HG03025 (cell line): Measurements from ENCODE around the gene KLK13.

Experiments used
- ATAC-seq: cut with Tn5 transposase; IDR thresholded peaks from one replicate; pipeline ENCODE4 v1.9.1; 2021; ENCODE audit warnings: mild to moderate bottlenecking, moderate library complexity; ENCODE audit not compliant: unreplicated experiment, low FRiP score

The KLK13 gene

GRCh38 chr19:51065221-51065960, 499 bp upstream of the KLK13 start:
- ATAC-seq: no peak

- no peak for ATAC-seq
Observed at GRCh38 chr19:51063664-51064063, 1.2 kb downstream of the KLK13 start.

- no peak for ATAC-seq
Observed at GRCh38 chr19:51060973-51061372, 3.9 kb downstream of the KLK13 start.

DNA sequence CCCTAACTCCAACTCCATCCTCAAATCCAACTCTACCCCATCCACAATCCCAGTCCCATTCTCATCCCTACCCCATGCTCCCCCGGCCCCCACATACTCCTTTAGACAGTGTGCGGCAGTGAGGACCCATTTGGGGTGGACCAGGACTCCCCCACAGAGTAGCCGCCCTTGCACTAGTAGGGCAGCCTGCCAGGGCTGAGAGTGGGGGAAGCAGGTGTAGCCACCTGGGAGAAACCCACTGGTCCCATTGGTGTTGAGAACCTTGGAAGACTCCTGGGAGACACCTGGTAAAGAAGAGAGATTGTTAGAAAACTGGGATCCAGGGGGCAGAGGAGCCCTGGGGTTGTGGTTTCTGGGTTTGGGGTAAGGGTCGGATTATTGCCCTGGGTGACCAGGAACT, 4.6 kb downstream of the KLK13 start:
- no peak for ATAC-seq

DNA sequence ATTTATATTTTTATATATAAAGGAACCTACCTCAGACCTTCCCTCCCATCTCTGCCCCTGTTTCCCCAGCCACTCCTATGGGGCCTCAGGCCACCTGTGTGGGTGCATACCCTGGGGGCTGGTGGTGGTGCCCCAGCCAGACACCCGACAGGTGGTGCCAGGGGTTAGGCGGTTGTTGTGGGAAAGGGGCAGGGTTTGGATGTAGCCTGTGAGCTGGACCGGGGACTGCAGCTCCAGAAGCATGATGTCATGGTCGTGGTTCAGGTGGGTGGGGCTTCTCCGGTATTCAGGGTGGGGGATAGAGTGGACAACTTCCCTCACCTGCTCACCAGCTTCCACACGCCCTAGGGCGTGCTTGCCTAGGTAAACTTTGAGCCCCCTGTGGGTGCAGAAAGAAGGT, 5.2 kb downstream of the KLK13 start:
- no peak for ATAC-seq

- ATAC-seq: no peak
Observed at GRCh38 chr19:51055866-51056265, 9.0 kb downstream of the KLK13 start.

DNA sequence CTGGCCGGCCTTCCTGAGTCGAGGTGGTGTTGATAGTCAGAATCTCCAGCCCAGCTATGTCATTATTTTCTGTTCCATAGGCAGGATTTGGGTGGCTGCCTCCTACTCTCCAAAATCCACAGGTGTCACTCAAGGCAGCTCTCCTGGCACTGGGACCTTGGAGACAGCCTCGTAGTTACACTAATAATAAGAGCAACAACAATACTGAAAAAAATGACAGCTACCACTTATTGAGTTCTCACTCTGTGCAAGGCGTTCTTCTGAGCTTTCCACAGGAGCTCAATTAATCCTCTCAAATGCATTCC, 17.9 kb downstream of the KLK13 start:
- ATAC-seq: no peak

DNA sequence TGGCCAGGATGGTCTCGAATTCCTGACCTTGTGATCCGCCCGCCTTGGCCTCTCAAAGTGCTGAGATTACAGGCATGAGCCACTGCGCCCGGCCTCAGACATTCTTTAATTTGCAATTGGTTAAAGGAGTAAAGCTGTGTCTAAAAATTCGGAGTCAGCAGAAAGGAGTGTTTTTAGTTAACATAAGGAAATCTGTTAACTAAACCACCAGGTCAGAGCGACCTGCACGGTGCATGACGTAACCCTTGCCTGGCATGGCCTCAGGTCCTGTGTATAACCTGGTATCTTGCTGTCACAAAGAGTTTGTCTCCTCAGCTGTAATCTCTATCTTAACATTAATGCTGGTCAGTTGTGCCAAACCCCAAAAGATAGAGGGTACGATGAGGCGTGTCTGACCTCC, 20.6 kb downstream of the KLK13 start:
- no peak for ATAC-seq

DNA sequence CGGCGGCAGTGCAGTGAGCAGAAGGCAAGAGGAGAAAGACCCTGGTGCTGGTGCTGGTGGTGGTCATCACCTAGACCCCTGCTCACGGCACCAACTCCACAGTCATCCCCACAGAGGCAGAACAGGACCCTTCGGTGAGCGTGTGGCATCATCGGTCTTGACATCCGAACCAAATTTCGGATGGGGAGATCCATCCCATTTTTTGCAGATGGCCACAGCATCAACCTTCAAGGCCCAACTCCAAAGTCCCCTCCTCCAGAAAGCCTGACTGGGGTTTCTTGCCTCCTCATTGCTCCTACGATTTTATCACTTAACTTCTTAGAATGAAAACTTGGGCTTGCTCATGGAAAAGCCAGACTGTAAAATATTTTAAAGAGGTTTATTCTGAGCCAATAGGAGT, 21.4 kb downstream of the KLK13 start:
- ATAC-seq: no peak

DNA sequence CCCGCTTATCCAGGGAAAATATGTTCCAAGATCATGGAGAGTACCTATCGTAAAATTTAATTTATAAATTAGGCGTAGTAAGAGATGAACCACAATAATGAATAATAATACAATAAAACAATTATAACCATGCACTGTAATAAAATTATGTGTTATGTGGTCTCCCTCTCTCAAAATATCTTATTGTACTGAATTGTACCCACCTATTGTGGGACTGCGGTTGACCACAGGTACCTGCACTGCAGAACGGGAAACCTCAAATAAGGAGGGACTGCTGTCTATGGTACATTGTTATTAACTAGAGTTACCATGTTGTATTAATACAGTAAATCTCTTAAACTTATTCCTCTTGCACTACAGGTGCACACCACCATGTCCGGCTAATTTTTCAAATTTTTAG, 24.7 kb downstream of the KLK13 start:
- ATAC-seq: no peak

GRCh38 chr19:51036519-51036918, 28.4 kb downstream of the KLK13 start:
- no peak for ATAC-seq

- ATAC-seq: no peak
Observed at GRCh38 chr19:51034704-51035103, 30.2 kb downstream of the KLK13 start, which contains the start of gene KLK12. Gene KLK12 (minus strand): TSS chr19:51035002. CDS start chr19:51034621, 381 bp downstream.

DNA sequence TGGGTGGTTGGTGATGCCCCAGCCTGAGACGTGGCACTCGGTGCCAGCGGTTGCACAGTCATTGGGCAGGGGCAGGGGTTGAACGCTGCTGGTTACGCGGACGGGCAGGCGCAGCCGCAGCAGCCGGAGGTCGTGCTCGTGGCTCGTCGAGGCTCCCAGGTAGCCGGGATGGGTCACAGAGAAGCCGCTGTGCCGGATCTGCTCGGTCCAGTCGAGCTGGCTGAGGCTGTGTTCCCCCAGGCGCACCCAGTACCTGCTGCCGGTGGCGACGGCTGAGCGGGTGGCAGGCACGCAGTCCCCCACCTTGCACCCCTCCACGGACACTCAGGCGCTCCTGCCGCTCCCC, 33.0 kb downstream of the KLK13 start:
- no peak for ATAC-seq

- ATAC-seq: no peak
Observed at GRCh38 chr19:51031220-51031879, 33.5 kb downstream of the KLK13 start.

- no peak for ATAC-seq
Observed at GRCh38 chr19:51030631-51031030, 34.3 kb downstream of the KLK13 start.

GRCh38 chr19:51029718-51030117, 35.2 kb downstream of the KLK13 start:
- no peak for ATAC-seq

DNA sequence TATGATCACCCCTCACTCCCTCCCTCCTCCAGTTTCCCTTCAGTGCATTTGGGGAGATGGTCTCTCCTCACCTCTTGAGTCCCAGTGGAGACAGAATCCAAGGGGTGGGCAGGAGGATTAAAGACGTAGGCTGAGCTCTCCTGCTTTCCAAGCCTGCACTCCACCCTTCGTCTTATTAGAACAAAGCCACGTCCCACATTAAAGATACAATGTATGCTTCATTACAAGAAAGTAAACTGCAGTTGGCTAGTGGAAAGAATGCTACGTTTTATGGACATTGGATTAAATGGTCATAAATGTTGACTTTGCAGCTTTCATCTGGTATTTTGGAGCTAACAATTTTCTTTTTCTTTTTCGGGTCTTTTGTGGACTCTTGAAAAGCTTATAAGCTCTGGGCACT, 37.0 kb downstream of the KLK13 start:
- no peak for ATAC-seq

DNA sequence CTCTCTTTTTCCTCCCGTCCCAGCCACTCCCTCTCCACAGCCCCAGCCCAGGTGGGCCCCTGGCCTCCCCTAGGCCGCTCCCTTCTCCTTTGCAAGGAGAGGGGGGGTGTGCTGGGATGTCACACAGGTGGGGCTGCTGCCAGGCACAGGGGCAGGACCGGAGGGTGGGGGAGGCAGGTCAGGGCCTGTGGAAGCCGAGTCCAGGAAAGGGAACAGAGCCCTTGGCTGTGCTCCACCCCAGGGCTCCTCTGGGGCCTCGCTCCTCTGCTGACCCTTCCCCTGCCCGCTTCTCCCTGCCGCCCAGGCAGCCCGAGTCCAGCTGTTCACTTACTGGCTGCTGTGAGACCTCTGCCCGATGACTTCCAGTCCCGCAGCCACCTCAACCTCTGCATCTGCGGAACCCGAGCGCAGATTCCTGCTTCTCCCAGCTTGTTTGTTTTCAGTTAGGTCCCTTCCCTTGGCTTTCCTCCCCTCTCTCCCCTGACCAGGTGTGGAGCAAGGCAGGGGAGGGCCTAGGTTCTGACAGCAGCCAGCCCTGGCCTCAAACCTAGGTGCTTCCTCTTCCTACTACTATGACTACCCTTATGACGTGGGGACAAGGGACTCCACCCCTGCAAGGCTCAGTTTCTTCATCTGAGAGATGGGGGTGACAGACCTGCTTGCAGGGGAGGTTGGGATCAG, 37.6 kb downstream of the KLK13 start:
- ATAC-seq: no peak

GRCh38 chr19:51026554-51026831, 38.4 kb downstream of the KLK13 start, which contains the start of gene KLK11:
Gene KLK11 (minus strand): TSS chr19:51026616. CDS start chr19:51025631, 985 bp downstream.
- ATAC-seq: no peak

DNA sequence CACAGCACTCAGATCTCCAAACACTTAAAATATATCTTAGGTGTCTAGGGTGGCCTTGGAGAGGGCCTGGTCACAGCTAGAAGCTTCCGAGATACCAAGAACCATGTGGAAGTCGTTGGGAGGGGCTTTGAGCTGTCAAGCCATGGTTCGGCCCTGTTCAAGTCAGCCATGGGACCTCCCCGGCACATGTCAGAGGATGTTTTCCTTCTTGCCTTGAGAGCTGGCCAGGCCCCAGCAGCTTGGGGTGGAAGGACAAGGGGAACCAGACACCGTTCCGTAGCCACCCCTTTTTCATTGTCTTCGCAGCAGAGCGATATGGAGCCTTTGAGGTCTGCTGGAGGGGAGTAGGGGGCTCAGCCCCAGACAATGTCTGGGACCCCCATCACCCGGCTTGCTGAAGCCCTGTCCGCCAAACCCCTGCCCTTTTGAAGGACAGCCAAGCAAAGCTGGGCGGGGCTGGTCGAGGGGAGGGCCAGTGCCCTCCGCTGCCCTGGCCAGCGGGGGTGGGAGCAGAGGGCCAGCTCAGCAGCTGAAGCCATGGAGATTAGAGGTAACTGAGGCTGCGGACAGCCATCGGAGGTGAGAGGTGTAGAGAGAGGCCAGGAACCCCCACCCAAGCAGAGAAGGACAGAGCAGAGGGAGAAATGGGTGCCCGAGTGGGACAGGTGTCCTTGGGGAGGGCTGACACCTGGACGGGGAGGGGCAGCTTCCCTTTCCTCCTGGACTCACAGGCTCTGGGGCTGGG, 38.9 kb downstream of the KLK13 start:
- no peak for ATAC-seq

DNA sequence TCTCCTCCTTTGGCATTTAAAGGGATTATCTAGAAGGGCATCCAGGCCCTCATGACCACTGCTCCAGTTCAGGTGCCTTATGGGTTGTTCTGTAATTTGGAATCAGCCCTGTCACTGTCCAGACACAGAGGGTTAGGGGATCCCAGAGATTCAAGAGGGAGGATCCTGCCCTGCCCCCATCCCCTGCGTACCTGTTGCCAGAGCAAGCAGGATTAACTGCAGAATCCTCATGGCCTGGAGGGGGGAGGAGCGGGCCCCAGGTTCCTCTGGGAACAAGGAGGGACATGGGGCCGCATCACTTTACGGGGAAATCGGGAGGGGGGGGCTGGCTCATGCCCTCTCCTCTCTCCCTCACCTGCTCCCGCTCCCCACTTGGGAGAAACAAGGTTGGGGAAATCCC, 39.5 kb downstream of the KLK13 start:
- no peak for ATAC-seq
